ENCODE data around the gene FHOD3. TPM values are rescaled to one million over a fixed set of nuclear protein-coding genes. Genes with fewer than 3 reads are reported as not detected.

FHOD3 gene
- total RNA-seq, 1 experiment from 2014 or later, result 5.0 TPM

GRCh38 chr18:36504928-36505327, 207.4 kb downstream of the FHOD3 start:
- H3K4me3 Mint-ChIP-seq (ENCODE audit: unreplicated experiment), result no peak overlapping the region
- BruUV-seq (replicated peaks), result no TSS peak
- no peak overlapping the region for H3K27ac Mint-ChIP-seq (ENCODE audit: low read depth, unreplicated experiment)
- TF ChIP-seq, protein P1, sequence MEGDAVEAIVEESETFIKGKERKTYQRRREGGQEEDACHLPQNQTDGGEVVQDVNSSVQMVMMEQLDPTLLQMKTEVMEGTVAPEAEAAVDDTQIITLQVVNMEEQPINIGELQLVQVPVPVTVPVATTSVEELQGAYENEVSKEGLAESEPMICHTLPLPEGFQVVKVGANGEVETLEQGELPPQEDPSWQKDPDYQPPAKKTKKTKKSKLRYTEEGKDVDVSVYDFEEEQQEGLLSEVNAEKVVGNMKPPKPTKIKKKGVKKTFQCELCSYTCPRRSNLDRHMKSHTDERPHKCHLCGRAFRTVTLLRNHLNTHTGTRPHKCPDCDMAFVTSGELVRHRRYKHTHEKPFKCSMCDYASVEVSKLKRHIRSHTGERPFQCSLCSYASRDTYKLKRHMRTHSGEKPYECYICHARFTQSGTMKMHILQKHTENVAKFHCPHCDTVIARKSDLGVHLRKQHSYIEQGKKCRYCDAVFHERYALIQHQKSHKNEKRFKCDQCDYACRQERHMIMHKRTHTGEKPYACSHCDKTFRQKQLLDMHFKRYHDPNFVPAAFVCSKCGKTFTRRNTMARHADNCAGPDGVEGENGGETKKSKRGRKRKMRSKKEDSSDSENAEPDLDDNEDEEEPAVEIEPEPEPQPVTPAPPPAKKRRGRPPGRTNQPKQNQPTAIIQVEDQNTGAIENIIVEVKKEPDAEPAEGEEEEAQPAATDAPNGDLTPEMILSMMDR (IDR thresholded peaks at IDR 0.05; ENCODE audit: unreplicated experiment), result no peak
- no peaks in the 10 kb centered on the region for H3K27me3 Mint-ChIP-seq (ENCODE audit: insufficient read depth, unreplicated experiment)
- intact Hi-C loops (cut with micrococcal nuclease), result no loop called here
- peaks cover 11% of the 10 kb centered on the region for H3K36me3 Mint-ChIP-seq (ENCODE audit: insufficient read depth, unreplicated experiment)
- ChIA-PET POLR2A (interaction anchor here (0.7 to 1.0 kb wide), 2 partner anchors 202 to 502 kb away, joined by 3 read pairs; no protein-coding TSS in a partner anchor), CTCF (interaction anchor here (0.6 kb wide), 1 partner anchor 68 kb away, joined by 3 read pairs; no protein-coding TSS in a partner anchor)
- peak; percentile 14 for DNase-seq (ENCODE audit: unreplicated experiment)
- H3K4me1 Mint-ChIP-seq (ENCODE audit: insufficient read depth, unreplicated experiment), result peaks cover 14% of the 10 kb centered on the region
- H3K9me3 Mint-ChIP-seq (ENCODE audit: unreplicated experiment), result no peaks in the 10 kb centered on the region

DNA sequence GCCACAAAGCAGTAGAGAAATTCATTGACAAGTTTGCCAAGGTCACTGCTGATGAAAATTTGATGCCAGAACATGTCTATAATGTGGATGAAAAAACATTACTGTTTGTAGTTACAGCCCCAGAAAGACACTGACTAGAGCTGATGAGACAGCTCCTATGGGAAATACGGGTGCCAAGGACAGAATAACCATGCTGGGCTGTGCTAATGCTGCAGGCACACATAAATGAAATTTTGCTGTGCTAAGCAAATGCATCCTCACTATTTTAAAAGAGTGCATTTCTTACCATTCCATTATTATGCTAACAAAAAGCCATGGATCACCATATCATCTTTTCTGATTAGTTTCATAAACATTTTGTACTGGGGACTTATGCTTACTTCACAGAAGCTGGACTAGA, 208.2 kb downstream of the FHOD3 start:
- Mint-ChIP-seq H3K27ac (ENCODE audit: low read depth, unreplicated experiment) (no peak overlapping the region), H3K4me1 (ENCODE audit: insufficient read depth, unreplicated experiment) (peaks cover 14% of the 10 kb centered on the region), H3K4me3 (ENCODE audit: unreplicated experiment) (no peak overlapping the region), H3K27me3 (ENCODE audit: insufficient read depth, unreplicated experiment) (no peaks in the 10 kb centered on the region), H3K9me3 (ENCODE audit: unreplicated experiment) (no peaks in the 10 kb centered on the region), H3K36me3 (ENCODE audit: insufficient read depth, unreplicated experiment) (peaks cover 11% of the 10 kb centered on the region)
- ChIA-PET CTCF (interaction anchor here (0.6 kb wide), 1 partner anchor 67 kb away, joined by 3 read pairs; no protein-coding TSS in a partner anchor), POLR2A (interaction anchor here (1.0 kb wide), 1 partner anchor 202 kb away, joined by 3 read pairs; no protein-coding TSS in a partner anchor)
- intact Hi-C loops (cut with micrococcal nuclease), result no loop called here
- TF ChIP-seq, protein P1 (IDR thresholded peaks at IDR 0.05; ENCODE audit: unreplicated experiment), result no peak
- no peak for DNase-seq (ENCODE audit: unreplicated experiment)
- BruUV-seq (replicated peaks), result no TSS peak

GRCh38 chr18:36509646-36510197, 212.2 kb downstream of the FHOD3 start:
- intact Hi-C loops (cut with micrococcal nuclease), result no loop called here
- peaks cover 7% of the 10 kb centered on the region for H3K4me1 Mint-ChIP-seq (ENCODE audit: insufficient read depth, unreplicated experiment)
- TF ChIP-seq, protein P1 (IDR thresholded peaks at IDR 0.05; ENCODE audit: unreplicated experiment), result no peak
- no peak overlapping the region for H3K27ac Mint-ChIP-seq (ENCODE audit: low read depth, unreplicated experiment)
- H3K4me3 Mint-ChIP-seq (ENCODE audit: unreplicated experiment), result no peak overlapping the region
- CTCF ChIA-PET, result no interaction called here
- no peaks in the 10 kb centered on the region for H3K27me3 Mint-ChIP-seq (ENCODE audit: insufficient read depth, unreplicated experiment)
- POLR2A ChIA-PET, result no interaction called here
- H3K36me3 Mint-ChIP-seq (ENCODE audit: insufficient read depth, unreplicated experiment), result peaks cover 7% of the 10 kb centered on the region
- BruUV-seq (replicated peaks), result no TSS peak
- H3K9me3 Mint-ChIP-seq (ENCODE audit: unreplicated experiment), result no peaks in the 10 kb centered on the region
- no peak for DNase-seq (ENCODE audit: unreplicated experiment)

DNA sequence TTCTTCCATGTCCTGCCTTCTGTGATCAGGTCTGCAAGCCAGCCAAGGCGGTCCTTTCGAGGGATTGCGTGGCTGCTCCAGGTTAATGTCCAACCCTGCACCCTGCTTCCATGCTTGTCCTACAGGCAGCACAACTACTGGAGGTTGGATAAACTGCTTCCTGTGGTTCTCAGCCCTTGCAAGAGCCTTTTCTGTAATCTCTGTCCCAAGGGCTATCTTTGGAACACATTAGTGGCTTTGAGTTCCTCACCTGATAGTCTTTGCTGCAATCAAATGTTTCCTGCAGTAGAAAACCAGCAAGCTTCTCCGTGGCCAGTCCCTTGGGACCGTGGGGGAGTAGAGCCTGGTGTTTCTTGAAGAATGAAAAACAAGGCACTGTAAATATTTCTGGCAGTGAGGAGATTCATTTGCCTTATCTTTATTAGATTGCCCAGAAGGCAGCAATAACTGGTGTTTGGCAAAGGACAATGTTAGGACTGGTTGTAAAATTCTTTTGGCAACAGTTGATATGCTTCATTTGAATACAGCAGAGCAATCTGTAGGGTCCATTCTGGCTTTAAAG, 214.4 kb downstream of the FHOD3 start:
- no peaks in the 10 kb centered on the region for H3K27me3 Mint-ChIP-seq (ENCODE audit: insufficient read depth, unreplicated experiment)
- intact Hi-C loops (cut with micrococcal nuclease), result no loop called here
- TF ChIP-seq, protein P1 (IDR thresholded peaks at IDR 0.05; ENCODE audit: unreplicated experiment), result no peak
- BruUV-seq (replicated peaks), result no TSS peak
- no peak for DNase-seq (ENCODE audit: unreplicated experiment)
- no peak overlapping the region for H3K27ac Mint-ChIP-seq (ENCODE audit: low read depth, unreplicated experiment)
- H3K4me1 Mint-ChIP-seq (ENCODE audit: insufficient read depth, unreplicated experiment), result no peaks in the 10 kb centered on the region
- no peaks in the 10 kb centered on the region for H3K9me3 Mint-ChIP-seq (ENCODE audit: unreplicated experiment)
- no peak overlapping the region for H3K4me3 Mint-ChIP-seq (ENCODE audit: unreplicated experiment)
- peaks cover 7% of the 10 kb centered on the region for H3K36me3 Mint-ChIP-seq (ENCODE audit: insufficient read depth, unreplicated experiment)
- ChIA-PET POLR2A (interaction anchor here (0.6 to 0.7 kb wide), 2 partner anchors 79 to 147 kb away, joined by 3 read pairs; no protein-coding TSS in a partner anchor), CTCF (no interaction called here)
